Globus pallidus (tissue), 1 donor: ENCODE results near the gene CTU1.

Source experiments
- DNase-seq: peaks from one replicate; pipeline ENCODE4 v3.0.0-alpha.2; 2015; ENCODE audit warnings: low spot score

Gene CTU1

DNA sequence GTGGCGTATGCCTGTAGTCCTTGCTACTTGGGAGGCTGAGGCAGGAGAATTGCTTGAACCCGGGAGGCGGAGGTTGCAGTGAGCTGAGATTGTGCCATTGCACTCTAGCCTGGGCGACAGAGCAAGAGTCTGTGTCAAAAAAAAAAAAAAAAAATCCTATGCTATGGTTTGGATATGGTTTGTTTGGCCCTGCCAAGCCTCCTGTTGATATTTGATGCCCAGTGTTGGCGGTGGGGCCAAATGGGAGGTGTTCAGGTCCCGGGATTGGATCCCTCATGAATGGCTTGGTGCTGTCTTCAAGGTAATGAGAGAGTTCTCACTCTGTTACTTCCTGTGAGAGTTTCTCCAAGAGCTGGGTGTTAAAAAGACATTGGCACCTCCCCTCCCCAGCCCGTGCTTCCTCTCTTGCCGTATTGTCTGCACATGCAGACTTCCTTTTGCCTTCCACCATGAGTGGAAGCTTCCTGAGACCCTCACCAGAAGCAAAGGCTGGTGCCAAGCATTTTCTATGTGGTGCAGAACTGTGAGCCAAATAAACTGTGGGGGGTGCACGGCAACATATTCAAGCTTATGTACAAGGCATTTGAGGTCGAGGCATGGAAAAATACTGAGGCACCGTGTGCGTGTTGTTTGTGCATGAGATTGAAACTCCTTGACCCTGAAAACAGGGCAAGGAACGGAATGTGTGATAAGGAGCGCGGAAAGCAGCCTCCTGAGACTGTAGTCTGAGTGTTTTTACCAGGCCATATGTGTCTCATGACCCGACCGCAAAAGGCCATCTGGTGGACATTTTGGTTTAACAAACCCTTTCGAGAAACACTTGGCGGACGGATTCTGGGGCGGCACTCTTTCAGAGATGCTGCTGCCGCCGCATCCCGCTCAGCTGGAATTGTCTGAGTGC, 23.8 kb upstream of the CTU1 start:
- DNase-seq: peak; percentile 17

DNA sequence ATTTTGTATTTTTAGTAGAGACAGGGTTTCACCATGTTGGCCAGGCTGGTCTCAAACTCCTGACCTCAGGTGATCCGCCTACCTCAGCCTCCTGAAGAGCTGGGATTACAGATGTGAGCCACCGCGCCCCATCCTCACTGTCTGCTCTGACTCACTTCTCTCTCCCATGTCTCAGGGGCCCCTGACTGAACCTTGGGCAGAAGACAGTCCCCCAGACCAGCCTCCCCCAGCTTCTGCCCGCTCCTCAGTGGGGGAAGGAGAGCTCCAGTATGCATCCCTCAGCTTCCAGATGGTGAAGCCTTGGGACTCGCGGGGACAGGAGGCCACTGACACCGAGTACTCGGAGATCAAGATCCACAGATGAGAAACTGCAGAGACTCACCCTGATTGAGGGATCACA, 21.5 kb upstream of the CTU1 start:
- no peak for DNase-seq

DNA sequence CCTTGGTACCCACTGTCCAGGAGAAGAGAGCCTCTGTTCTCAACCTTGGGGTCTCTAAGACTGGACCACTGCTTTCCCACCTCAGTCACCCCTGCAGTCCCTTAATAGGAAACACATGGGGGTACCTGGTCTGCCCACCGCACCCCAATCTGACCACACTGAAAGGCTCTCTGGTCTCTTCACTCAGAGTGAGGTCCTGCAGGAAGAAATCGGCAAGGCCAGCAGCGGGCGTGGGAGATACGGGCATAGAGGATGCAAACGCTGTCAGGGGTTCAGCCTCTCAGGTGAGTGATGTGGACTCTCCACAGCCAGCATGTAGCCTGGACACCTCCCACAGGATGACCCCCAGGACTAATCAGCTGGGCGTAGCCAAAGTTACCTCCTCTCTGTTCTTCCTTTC, 20.0 kb upstream of the CTU1 start:
- no peak for DNase-seq

GRCh38 chr19:51127755-51128154, 19.5 kb upstream of the CTU1 start:
- DNase-seq: peak; percentile 15

DNA sequence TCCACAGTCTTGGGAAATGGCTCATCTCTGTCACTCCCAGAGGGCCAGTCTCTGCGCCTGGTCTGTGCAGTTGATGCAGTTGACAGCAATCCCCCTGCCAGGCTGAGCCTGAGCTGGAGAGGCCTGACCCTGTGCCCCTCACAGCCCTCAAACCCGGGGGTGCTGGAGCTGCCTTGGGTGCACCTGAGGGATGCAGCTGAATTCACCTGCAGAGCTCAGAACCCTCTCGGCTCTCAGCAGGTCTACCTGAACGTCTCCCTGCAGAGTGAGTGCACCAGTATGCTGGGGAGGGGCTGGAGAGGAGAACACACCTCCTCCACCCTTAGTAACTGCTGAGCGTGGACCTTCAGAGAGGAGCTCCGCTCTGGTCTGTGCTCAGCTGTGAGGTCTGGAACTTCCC, 18.8 kb upstream of the CTU1 start:
- no peak for DNase-seq

DNA sequence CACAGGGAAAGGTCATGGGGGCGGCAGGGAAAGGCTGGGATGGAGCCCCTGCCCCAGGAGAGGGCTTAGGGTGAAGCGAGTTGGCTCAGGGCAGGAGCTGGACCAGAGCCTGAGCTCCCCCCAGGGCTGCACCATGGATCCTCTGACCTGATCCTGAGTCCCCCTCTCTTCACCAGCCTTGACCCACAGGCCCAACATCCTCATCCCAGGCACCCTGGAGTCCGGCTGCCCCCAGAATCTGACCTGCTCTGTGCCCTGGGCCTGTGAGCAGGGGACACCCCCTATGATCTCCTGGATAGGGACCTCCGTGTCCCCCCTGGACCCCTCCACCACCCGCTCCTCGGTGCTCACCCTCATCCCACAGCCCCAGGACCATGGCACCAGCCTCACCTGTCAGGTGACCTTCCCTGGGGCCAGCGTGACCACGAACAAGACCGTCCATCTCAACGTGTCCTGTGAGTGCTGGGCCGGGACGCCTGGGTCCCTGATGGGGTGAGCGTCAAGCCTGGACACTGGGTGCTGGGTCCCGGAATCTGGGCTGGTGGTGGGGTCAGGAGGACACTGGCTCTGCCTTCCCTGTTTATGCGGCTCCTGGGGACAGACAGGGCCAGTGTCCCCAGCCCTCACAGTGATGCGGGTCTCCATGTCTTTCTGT, 17.3 kb upstream of the CTU1 start:
- no peak for DNase-seq

- peak; percentile 46 for DNase-seq
Measured at GRCh38 chr19:51124729-51125128, 16.5 kb upstream of the CTU1 start, which contains the start of gene SIGLEC9. Gene SIGLEC9, plus strand, starts transcription at chr19:51124906. Its CDS starts 69 bp downstream, at chr19:51124975.

- DNase-seq: no peak
Measured at GRCh38 chr19:51124216-51124615, 16.0 kb upstream of the CTU1 start.

DNA sequence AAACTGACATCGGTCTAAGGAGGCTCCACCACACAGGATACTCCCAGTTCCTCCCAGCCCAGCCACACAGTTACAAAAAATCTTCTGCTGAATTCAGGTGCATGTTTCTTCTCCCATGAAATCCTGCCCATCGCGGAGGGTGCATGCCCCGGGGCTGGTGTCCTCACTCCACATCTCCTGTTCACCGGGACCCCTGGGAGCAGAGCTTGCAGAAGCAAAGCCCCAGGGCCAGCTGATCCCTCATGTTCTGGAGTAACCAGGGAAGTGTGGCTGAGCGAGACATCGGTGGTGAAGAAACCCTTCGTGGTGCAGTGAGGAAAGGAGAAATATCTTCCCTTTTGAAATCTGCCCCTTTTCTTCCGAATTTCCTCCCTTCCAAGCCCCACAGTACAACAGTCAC, 15.6 kb upstream of the CTU1 start:
- no peak for DNase-seq

DNA sequence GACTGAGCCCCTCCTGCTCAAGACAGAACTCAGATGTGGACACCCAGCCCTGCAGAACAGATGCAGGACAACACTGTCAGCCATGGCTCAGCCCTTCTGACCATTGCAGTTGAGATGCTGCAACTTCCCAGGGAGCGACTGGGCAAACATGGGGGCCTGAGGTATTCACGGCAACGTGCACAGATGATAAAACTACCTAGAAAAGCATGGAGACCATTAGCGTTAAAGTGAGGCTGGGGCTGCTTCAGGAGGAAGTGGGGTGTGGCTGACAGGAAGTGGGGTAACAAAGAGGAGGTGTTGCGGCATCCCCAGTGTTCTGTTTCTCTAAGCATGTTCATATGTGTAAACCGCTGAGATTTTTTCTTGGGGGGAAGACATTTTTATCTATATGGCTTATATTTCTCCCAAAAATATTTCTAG, 15.2 kb upstream of the CTU1 start:
- no peak for DNase-seq

GRCh38 chr19:51122112-51122981, 14.1 kb upstream of the CTU1 start:
- DNase-seq: no peak

DNA sequence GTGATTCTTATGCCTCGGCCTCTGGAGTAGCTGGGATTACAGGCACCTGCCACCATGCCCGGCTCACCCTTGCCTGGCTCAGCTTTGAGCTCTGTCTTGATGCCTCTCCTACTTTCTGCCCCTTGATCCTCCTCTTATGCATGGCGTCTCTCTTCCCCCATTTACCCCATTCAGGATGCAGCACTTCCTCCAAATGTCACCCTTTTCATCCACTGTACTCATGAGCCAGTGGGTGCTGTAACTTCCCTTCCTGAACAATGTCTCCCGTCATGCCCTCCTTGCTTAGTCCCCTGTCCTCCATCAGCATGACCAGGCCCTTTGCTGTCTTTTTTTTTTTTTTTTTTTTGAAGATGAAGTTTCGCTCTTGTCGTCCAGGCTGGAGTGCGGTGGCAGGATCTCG, 13.0 kb upstream of the CTU1 start:
- DNase-seq: no peak

GRCh38 chr19:51120160-51120559, 12.0 kb upstream of the CTU1 start:
- no peak for DNase-seq

DNA sequence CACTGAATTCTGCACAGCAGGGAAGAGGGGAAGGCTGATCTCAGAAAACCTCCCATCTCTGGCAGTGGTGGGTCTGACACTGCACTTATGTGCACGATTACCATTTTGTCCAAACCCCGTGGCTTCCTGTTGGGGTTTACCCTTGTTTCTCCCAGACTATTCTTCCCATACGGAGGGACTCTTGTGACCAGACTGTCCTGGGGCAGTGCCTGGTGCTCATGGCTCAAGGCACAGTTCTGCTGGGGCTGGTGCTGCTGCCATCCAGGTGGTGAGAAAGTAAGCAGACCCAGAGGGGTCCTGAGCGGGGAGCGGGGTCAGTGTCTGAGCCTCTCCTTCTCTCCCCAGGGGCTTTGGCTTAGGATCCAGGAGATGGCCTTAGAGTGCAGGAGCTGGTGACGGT, 11.4 kb upstream of the CTU1 start:
- DNase-seq: no peak

- no peak for DNase-seq
Measured at GRCh38 chr19:51119101-51119500, 10.9 kb upstream of the CTU1 start.

DNA sequence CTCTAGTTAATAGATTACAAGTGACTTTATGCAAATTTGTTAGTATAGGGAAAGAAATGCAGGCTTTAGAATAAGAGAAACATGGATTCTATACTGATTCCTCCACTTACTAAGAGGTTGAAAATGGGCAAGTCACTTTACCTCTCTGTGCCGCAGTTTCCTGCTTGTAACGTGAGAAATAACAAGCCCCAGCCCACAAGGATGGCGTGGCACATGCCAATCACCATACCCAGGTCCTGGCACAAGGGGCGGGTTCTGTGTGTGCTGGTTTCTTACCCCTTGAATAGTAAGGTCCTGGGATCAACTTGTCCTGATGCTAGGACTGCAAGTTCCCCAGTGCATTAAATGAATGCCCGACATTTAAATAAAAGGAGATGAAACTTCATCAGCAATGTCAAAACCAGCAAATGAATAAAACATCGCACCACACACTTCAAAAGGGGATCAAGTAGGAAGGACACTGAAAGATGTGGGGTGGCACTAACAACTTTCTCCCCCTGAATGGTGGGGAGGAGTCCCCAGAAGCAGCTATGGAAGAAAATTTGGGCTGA, 8.6 kb upstream of the CTU1 start:
- DNase-seq: no peak

DNA sequence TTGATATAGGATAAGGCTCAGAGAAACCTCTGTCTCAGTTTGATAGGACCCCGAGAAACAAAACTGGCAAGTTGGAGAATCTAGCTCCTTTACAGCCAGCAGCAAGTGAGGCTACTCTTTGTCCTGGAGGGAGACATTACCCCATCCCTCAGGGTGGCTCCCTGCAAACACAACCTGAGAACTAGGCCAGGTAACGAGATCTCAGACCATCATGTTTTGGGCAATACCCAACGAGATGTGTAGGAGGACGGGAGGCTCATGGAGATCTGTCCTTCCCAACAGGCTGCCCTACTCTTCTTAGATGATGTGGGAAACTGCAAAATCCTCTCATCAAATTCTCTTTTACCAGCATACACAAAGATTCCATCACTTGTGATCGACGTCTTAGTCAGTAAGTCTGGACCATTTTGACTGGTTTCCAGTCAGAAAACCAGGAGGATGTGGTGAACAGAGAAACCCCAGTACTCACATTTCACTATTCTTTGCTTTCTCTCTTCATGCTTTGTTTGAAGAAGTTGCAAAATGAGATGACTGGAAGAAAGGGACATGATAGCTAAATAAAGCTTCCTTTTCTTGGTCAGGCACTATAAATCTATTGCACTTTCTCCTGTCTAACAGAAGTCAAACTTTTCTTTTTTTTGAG, 6.0 kb upstream of the CTU1 start:
- DNase-seq: no peak

DNA sequence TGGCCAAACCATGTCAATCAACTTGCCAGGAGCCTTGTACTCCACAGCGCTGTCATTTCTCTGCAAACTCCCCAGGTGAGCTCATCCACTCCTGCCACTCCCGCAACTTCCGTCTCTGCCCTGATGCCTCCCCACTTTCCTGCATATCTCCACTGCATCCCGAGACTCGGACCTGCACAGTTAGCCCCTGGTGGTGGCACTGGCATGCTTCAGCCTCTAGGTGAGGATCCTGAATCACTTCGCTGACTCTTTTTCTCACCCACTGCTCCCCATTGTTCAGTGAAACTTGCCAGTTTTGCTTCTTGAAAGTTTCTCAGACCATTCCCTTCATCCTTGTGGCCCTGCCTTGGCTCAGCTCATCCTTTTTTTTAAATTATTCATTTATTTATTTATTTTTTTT, 3.4 kb upstream of the CTU1 start:
- DNase-seq: no peak

DNA sequence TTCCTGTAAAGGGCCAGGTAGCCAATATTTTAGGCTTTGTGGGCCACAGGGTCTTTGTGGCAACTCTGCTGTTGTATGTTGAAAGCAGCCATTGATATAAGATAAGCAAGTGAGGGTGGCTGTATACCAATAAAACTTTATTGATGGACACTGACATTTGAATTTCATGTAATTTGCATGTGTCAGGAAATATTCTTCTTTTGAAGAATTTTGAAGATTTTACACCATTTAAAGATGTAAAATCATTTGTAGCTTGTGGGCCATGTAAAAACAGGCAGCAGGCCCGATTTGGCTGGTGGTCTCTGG, 2.4 kb upstream of the CTU1 start:
- DNase-seq: no peak

DNA sequence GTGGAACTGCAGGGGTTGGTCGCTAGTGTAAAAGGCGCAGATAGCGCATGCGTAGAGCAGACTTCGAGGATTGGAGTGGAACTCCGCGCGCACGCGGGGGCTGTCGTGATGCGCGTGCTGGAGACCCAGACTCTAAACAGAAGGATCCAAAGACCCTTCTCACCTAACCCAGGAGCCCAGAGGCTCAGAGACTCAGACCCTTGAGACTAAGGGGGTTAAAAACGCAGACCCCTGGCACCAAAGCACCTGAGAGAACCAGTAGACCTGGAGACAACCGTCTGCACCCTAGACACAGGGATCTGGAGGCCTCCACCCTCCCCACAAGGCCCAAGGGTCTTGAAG, 567 bp upstream of the CTU1 start:
- DNase-seq: no peak

GRCh38 chr19:51107406-51108065, 673 bp downstream of the CTU1 start:
- DNase-seq: no peak
